A549 treated with RU486 at 1 μM for 4 hours (cell line): ENCODE data around the gene ZNF44. TPM values are rescaled to one million over a fixed set of nuclear protein-coding genes. Genes with fewer than 3 reads are reported as not detected.

Source experiments
- total RNA-seq: library from RNA; stranded (reverse); fragments of 200-300 nt; extraction: Qiagen RNA extraction; gene quantifications from 5 replicates; pipeline ENCODE4 v1.2.3, GENCODE V29; 2022; ENCODE audit warnings: low read depth

The ZNF44 gene
- total RNA-seq = 0.64 to 1.0 TPM (median 0.73 TPM) in 5 replicates

DNA sequence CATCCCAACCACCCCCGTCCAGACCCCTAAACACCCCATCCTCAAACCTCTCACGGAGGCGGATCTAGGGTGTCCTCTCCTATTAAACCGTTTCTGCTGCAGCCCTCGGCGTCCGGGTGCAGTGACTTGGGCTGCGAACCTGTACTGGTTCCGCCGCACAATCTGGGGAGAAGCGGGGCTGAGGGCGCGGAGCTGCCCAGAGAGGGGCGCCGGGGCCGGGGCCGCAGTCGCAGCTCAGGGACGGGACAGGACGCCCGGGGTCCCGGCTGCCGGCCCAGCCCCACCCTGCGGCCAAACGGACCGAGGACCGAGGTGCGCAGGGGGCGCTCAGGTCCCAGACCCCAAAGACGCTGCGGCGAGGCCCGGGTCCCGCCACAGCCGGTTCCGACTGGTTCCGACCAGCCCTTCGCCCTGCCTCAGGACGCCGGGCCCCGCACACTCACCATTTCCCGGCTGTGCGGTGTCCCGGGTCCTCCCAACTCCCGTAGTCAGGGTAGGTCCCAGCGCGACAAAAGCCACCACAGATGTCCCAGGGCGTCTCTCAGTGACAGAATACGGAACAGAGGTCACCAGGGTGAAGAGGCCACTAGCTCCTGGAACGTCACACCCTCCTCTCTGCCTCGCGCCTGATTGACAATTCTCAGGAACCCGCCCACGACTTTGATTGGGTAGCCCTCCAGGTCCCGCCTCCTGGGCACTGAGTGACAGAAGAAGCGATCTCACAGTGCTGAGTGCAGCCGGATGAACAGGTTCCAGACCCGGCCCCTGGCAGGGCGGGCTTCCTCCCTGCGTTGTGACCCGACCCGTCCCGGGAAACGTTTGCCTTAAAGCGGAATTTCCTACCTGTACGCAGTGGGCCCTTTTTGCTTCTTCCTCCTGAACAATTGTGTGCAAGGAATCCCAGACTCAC, at the start of gene ZNF44:
Gene ZNF44 (minus strand): TSS at position 635 of the 910 bp plus-strand sequence. CDS start 189 bp downstream, at position 446.

DNA sequence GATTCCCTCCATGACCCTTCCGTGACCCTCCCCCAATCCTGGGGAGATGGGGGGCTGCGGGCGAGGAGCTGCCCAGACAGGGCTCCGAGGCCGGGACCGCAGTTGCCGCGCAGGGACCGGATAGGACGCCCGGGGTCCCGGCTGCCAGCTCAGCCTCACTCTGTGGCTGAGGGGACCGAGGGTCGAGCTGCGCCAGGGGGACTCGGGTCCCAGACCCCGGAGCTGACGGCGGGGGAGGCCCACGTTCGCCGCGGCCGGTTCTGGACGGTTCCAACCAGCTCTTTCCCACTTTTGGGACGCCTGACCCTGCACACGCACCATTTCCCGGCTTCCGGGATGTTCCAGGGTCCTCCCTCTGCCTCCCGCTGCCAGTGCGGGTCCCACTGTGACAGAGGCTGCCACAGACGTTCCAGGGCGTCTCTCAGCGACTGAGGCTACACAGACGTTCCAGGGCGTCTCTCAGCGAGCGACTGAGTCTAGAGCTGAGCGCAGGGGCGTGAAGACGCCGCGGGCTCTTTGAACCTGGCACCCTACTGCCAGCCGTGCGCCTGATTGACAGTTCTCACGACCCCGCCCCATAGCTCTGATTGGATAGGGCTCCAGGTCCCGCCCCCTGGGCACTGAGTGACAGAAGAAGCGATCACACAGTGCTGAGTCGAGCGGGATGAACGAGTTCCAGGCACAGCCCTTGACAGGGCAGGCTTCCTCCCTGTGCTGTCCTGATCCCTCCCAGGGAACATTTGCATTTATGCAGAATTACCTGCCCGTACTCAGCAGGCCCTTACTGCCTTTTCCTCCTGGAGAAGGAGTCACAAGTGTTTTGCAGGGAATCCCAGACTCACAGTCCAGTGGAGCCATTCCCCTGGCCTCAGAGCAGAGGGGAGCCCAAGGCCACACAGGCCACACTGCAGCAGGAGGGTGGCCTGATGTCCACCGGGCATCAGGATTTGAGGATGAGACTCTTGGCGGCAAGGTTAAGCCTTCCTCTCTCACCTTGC, 38.8 kb upstream of the ZNF44 start, which contains the start of gene ZNF563:
Gene ZNF563 (minus strand): TSS at position 472 of the 998 bp plus-strand sequence. CDS start 151 bp downstream, at position 321.

Other genes starting within 250 kb of the ZNF44 start
- not detected in 5 replicates for gene ZNF878, start 241.9 kb downstream of the ZNF44 start, total RNA-seq
- not detected in 5 replicates for gene ZNF844, start 230.2 kb downstream of the ZNF44 start, total RNA-seq
- 0.15 to 0.36 TPM (median 0.29 TPM) in 3 of 5 replicates, not detected in the others for gene ZNF20, start 154.5 kb downstream of the ZNF44 start, total RNA-seq
- not detected in 5 replicates for gene ZNF625, start 138.1 kb downstream of the ZNF44 start, total RNA-seq
- gene ZNF136, start 131.8 kb downstream of the ZNF44 start, total RNA-seq = 1.4 to 2.5 TPM (median 1.6 TPM) in 5 replicates
- not detected in 5 replicates for gene ZNF563, start 38.8 kb upstream of the ZNF44 start, total RNA-seq
- gene ZNF442, start 70.8 kb upstream of the ZNF44 start, total RNA-seq = not detected in 5 replicates
- 1.2 to 2.2 TPM (median 1.5 TPM) in 5 replicates for gene ZNF799, start 106.4 kb upstream of the ZNF44 start, total RNA-seq
- 0.76 to 1.5 TPM (median 0.99 TPM) in 5 replicates for gene ZNF443, start 146.1 kb upstream of the ZNF44 start, total RNA-seq
- gene ZNF709, start 189.9 kb upstream of the ZNF44 start, total RNA-seq = 0.05 TPM in 1 of 5 replicates, not detected in the others